GM12878 (cell line): Measurements from ENCODE around the gene REST. TPM values are rescaled to one million over a fixed set of nuclear protein-coding genes. Genes with fewer than 3 reads are reported as not detected.

Experiments
- ATAC-seq: fragments of 200-7000 bp; cut with Tn5 transposase; 3 replicates; pipeline ENCODE4 v1.9.1; 2020; ENCODE audit warnings: mild to moderate bottlenecking, moderate library complexity
- BruUV-seq: library from RNA; stranded (reverse); fragments of 400-500 nt; replicated peaks from 2 replicates; lab custom pipeline; 2021; lab: Mats Ljungman, UMichigan
- CTCF ChIA-PET: fragments of 300-600 bp; sonication (Branson Sonifier 250); formaldehyde crosslinking; extraction: SDS; loops from one replicate; lab custom pipeline; 2021; ENCODE audit warnings: inconsistent platforms; lab: Yijun Ruan, JAX
- POLR2A ChIA-PET: fragments of 350-600 bp; formaldehyde crosslinking; extraction: SDS; loops from one replicate; lab custom pipeline; 2021; ENCODE audit warnings: inconsistent platforms; lab: Charles Lee
- RAD21 ChIA-PET: fragments of 300-600 bp; sonication (Branson Sonifier 250); formaldehyde crosslinking; loops from one replicate; lab custom pipeline; 2023; ENCODE audit warnings: antibody characterized with exemption; ENCODE audit not compliant: unreplicated experiment; lab: Charles Lee
- SMC1A ChIA-PET: fragments of 300-600 bp; sonication (Branson Sonifier 250); formaldehyde crosslinking; loops from one replicate; lab custom pipeline; 2023; ENCODE audit not compliant: unreplicated experiment, uncharacterized antibody; lab: Charles Lee
- DNase-seq: peaks from one replicate; pipeline ENCODE4 v3.0.0-alpha.2; 2011; ENCODE audit warnings: low read depth, low spot score
- FAIRE-seq: peaks from 3 replicates; lab custom pipeline; 2011; peaks lifted over from hg19 to GRCh38; lab: Jason Lieb, UNC
- H2AFZ ChIP-seq: 2 replicates; pipeline ENCODE4 v1.6.0; 2011; ENCODE audit warnings: low read depth, low read length, control low read depth; ENCODE audit not compliant: control insufficient read depth
- H3K27ac ChIP-seq: 2 replicates; pipeline ENCODE4 v1.5.1; 2011; ENCODE audit warnings: control low read depth; ENCODE audit not compliant: control insufficient read depth, insufficient read depth
- H3K27me3 ChIP-seq, 2 experiments: replicated peaks in 1 of 2; 2 replicates each; pipeline versions ENCODE4 v1.6.0 to v1.6.1; 2011; ENCODE audit warnings: low read length in 1 of 2; ENCODE audit not compliant: control insufficient read depth in 2 of 2, insufficient read depth in 2 of 2
- H3K36me3 ChIP-seq, 2 experiments: 2 replicates each; pipeline ENCODE4 v1.5.1; 2011; ENCODE audit warnings: low read length in 1 of 2; ENCODE audit not compliant: control insufficient read depth in 2 of 2, insufficient read depth in 2 of 2
- H3K4me1 ChIP-seq: 2 replicates; pipeline ENCODE4 v1.6.1; 2011; ENCODE audit warnings: mild to moderate bottlenecking, low read length, moderate library complexity, mixed read lengths; ENCODE audit not compliant: control insufficient read depth, insufficient read depth
- H3K4me2 ChIP-seq: 2 replicates; pipeline ENCODE4 v1.6.0; 2011; ENCODE audit warnings: control low read depth; ENCODE audit not compliant: control insufficient read depth, insufficient read depth
- H3K4me3 ChIP-seq: fragments of 200-600 bp; sonication (generic); 2 replicates; pipeline ENCODE4 v1.5.1; 2016
- H3K79me2 ChIP-seq: 2 replicates; pipeline ENCODE4 v1.6.0; 2011; ENCODE audit warnings: low read length; ENCODE audit not compliant: control insufficient read depth, insufficient read depth
- H3K9ac ChIP-seq: 2 replicates; pipeline ENCODE4 v1.8.0; 2011; ENCODE audit warnings: low read length, control low read depth, mixed read lengths; ENCODE audit not compliant: control insufficient read depth, insufficient read depth
- H3K9me3 ChIP-seq: replicated peaks from 3 replicates; pipeline ENCODE4 v1.5.1; 2011; ENCODE audit warnings: mild to moderate bottlenecking, low read length; ENCODE audit not compliant: control insufficient read depth, insufficient read depth
- H4K20me1 ChIP-seq: 2 replicates; pipeline ENCODE4 v1.6.0; 2011; ENCODE audit not compliant: control insufficient read depth, insufficient read depth
- ASH2L ChIP-seq: fragments of 300-600, 200-600 bp; sonication (generic); IDR thresholded peaks from 2 replicates; pipeline ENCODE4 v1.6.1; 2017; ENCODE audit warnings: low read depth, mild to moderate bottlenecking, borderline replicate concordance
- EED ChIP-seq: sonication (generic); IDR thresholded peaks from 2 replicates; pipeline ENCODE4 v1.6.1; 2016; ENCODE audit warnings: antibody characterized with exemption, low read depth
- HCFC1 ChIP-seq: fragments of 150-350 bp; IDR thresholded peaks from 2 replicates; pipeline ENCODE4 v1.6.1; 2014; ENCODE audit warnings: low read length
- JUNB ChIP-seq: IDR thresholded peaks from 2 replicates; pipeline ENCODE4 v1.6.1; 2016; ENCODE audit warnings: antibody characterized with exemption, mild to moderate bottlenecking
- NFXL1 ChIP-seq: fragments of 450-650 bp; IDR thresholded peaks from 2 replicates; pipeline ENCODE4 v1.6.1; 2017; ENCODE audit warnings: antibody characterized with exemption, mild to moderate bottlenecking, borderline replicate concordance
- PML ChIP-seq: IDR thresholded peaks from 2 replicates; pipeline ENCODE4 v1.6.1; 2012; ENCODE audit warnings: low read length, inconsistent platforms
- POLR2AphosphoS5 ChIP-seq: IDR thresholded peaks from 2 replicates; pipeline ENCODE4 v1.6.1; 2011; ENCODE audit warnings: mild to moderate bottlenecking, low read length, inconsistent platforms
- STAT3 ChIP-seq: IDR thresholded peaks from 2 replicates; pipeline ENCODE4 v1.6.1; 2011; ENCODE audit warnings: low read depth, low read length, improper control_type of control experiment
- TAF1 ChIP-seq: IDR thresholded peaks from 2 replicates; pipeline ENCODE4 v1.6.1; 2011; ENCODE audit warnings: mild to moderate bottlenecking, low read depth, low read length, borderline replicate concordance
- ZBTB11 ChIP-seq: fragments of 450-650 bp; formaldehyde crosslinking; IDR thresholded peaks from 2 replicates; pipeline ENCODE4 v1.5.0; 2022; ENCODE audit warnings: mild to moderate bottlenecking, missing genetic modification characterization
- ZNF274 ChIP-seq: IDR thresholded peaks from one replicate; pipeline ENCODE4 v1.8.0; 2011; ENCODE audit not compliant: insufficient read length, insufficient read depth
- ZNF687 ChIP-seq: fragments of 450-650 bp; IDR thresholded peaks from 2 replicates; pipeline ENCODE4 v1.6.1; 2017; ENCODE audit warnings: mild to moderate bottlenecking, moderate library complexity
- WGBS: methylation state at CpG from one replicate; pipeline ENCODE4 v1.1.6; 2016; ENCODE audit warnings: low lambda C conversion rate; ENCODE audit not compliant: insufficient replicate concordance, insufficient coverage; ENCODE audit errors: missing lambda C conversion rate; 5-methylcytosine and 5-hydroxymethylcytosine counted together
- in situ Hi-C: fragments of 300-500 bp; cut with MboI; formaldehyde crosslinking; loops from 9 replicates; pipeline ENCODE4 v1.14.3; 2018; ENCODE audit warnings: mixed read lengths
- intact Hi-C: fragments of 100-400 bp; cut with micrococcal nuclease; formaldehyde crosslinking; loops from one replicate; pipeline ENCODE4 v1.14.2; 2022; ENCODE audit not compliant: unreplicated experiment
- polyA plus RNA-seq, 11 experiments: library from polyadenylated mRNA; depleted of rRNA in 4 of 11; unstranded in 6 of 11; stranded (reverse) in 5 of 11; fragments of >200 nt; fragmentation: Nextera tagmentation in 4 of 11; fragmentation: Illumina TruSeq in 1 of 11; extraction: Ambion mirVana in 4 of 11; extraction: Trizol in 1 of 11; gene quantifications; 1 replicate in 1 of 11; 2 replicates in 10 of 11; pipeline versions ENCODE4 v1.2.1 to v1.2.3, GENCODE V29; 2011 to 2016; ENCODE audit warnings: inconsistent platforms in 2 of 11, missing spikeins in 2 of 11, low read depth in 1 of 11
- total RNA-seq, 4 experiments: library from RNA; depleted of rRNA in 3 of 4; stranded (reverse); fragments of >200 nt in 3 of 4; fragmentation: Illumina TruSeq in 1 of 4; extraction: Trizol in 1 of 4; gene quantifications; 2 replicates each; pipeline versions ENCODE4 v1.2.1 to v1.2.3, GENCODE V29; 2013 to 2021

Gene REST
- total and polyA plus RNA-seq, 10 of the 15 experiments (the other 5 are each of a cell fraction or from before 2014, with no cell fraction given), result 3.7 to 36.3 (median 20.4) TPM

DNA sequence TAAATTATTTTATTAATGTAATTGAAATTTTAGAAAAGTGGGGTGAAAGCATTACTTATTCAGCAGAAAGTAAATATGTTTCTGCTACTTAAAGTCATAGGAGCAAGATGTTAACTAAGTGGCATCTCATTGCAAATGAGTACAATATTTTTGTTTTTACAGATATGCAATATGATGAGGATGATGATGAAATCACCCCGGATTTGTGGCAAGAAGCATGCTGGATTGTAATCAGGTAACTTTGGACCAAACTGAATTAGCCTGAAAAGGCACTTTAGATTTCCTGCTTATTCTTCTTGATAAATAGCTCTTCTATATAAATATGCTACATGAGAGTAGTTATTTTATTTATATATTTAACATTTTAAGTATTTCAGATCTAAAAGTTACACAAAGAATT lies 78.5 kb downstream of the REST start:
- Histone ChIP-seq H3K4me2 (no peak overlapping the region), H3K9me3 (no peaks in the 10 kb centered on the region), H2AFZ (no peak overlapping the region), H3K79me2 (peaks cover 53% of the 10 kb centered on the region), H3K36me3 (peaks cover 7 to 36% of the 10 kb centered on the region in 2 experiments; a peak in 3 of 4 replicates), H3K4me1 (no peaks in the 10 kb centered on the region; the same call in 1 of the 2 replicates), H3K4me3 (no peak overlapping the region), H3K9ac (no peak overlapping the region), H4K20me1 (peaks cover 4% of the 10 kb centered on the region; the same call in 1 of the 2 replicates), H3K27me3 (no peaks in the 10 kb centered on the region), H3K27ac (no peak overlapping the region)
- RAD21 ChIA-PET, result no interaction called here
- DNase-seq, result no peak
- no peak for FAIRE-seq
- SMC1A ChIA-PET, result no interaction called here
- POLR2A ChIA-PET, result no interaction called here
- no TSS peak for BruUV-seq
- in situ Hi-C loops (no loop called here), intact Hi-C loops (no loop called here)
- TF ChIP-seq STAT3 (no peak), ASH2L (no peak), ZNF687 (no peak), ZNF274 (no peak), PML (no peak), POLR2AphosphoS5 (no peak), EED (no peak), ZBTB11 (CRISPR knock-in tag) (no peak), JUNB (no peak), HCFC1 (no peak), NFXL1 (no peak), TAF1 (no peak)
- no peak for ATAC-seq
- CTCF ChIA-PET, result no interaction called here
- 94% methylated on average over 1 of the region's 1 CpG for WGBS
